ENCODE data around the gene ATP7B.

Gene ATP7B

GRCh38 chr13:51920786-51921185 is 90.5 kb downstream of the ATP7B start:
- FAIRE-seq (no peak), DNase-seq (ENCODE audit: insufficient read length, low spot score) (no peak)
- no peak for TF ChIP-seq POU2F2 (IDR thresholded peaks at IDR 0.05; ENCODE audit: low read depth, low read length)
- TF ChIP-seq POLR2AphosphoS5 (IDR thresholded peaks at IDR 0.05; ENCODE audit: low read depth, low read length): no peak
- TF ChIP-seq PAX5 (IDR thresholded peaks at IDR 0.05; ENCODE audit: insufficient read depth, low read length, severe bottlenecking): no peak
- TF ChIP-seq POLR2A (IDR thresholded peaks at IDR 0.05; ENCODE audit: low read depth, low read length): no peak
- no peak for TF ChIP-seq TAF1 (IDR thresholded peaks at IDR 0.05; ENCODE audit: low read depth, low read length)
- TF ChIP-seq SPI1 (IDR thresholded peaks at IDR 0.05; ENCODE audit: low read depth, low read length): no peak

- TF ChIP-seq POU2F2 (IDR thresholded peaks at IDR 0.05; ENCODE audit: low read depth, low read length) (no peak), POLR2A (IDR thresholded peaks at IDR 0.05; ENCODE audit: low read depth, low read length) (no peak), TAF1 (IDR thresholded peaks at IDR 0.05; ENCODE audit: low read depth, low read length) (no peak), PAX5 (IDR thresholded peaks at IDR 0.05; ENCODE audit: insufficient read depth, low read length, severe bottlenecking) (no peak), POLR2AphosphoS5 (IDR thresholded peaks at IDR 0.05; ENCODE audit: low read depth, low read length) (no peak), SPI1 (IDR thresholded peaks at IDR 0.05; ENCODE audit: low read depth, low read length) (no peak)
- FAIRE-seq: no peak
- DNase-seq (ENCODE audit: insufficient read length, low spot score): no peak
Measured at GRCh38 chr13:51920267-51920666, 91.0 kb downstream of the ATP7B start.

- FAIRE-seq (no peak), DNase-seq (ENCODE audit: insufficient read length, low spot score) (no peak)
- TF ChIP-seq SPI1 (IDR thresholded peaks at IDR 0.05; ENCODE audit: low read depth, low read length) (no peak), POU2F2 (IDR thresholded peaks at IDR 0.05; ENCODE audit: low read depth, low read length) (no peak), POLR2AphosphoS5 (IDR thresholded peaks at IDR 0.05; ENCODE audit: low read depth, low read length) (no peak), POLR2A (IDR thresholded peaks at IDR 0.05; ENCODE audit: low read depth, low read length) (no peak), TAF1 (IDR thresholded peaks at IDR 0.05; ENCODE audit: low read depth, low read length) (no peak), PAX5 (IDR thresholded peaks at IDR 0.05; ENCODE audit: insufficient read depth, low read length, severe bottlenecking) (no peak)
Measured at GRCh38 chr13:51919531-51919930, 91.7 kb downstream of the ATP7B start.

- DNase-seq (ENCODE audit: insufficient read length, low spot score) (no peak), FAIRE-seq (no peak)
Measured at GRCh38 chr13:51916962-51917361, 94.3 kb downstream of the ATP7B start.

GRCh38 chr13:51916051-51916818 is 95.0 kb downstream of the ATP7B start:
- no peak for FAIRE-seq
- no peak for DNase-seq (ENCODE audit: insufficient read length, low spot score)
- TF ChIP-seq SPI1 (IDR thresholded peaks at IDR 0.05; ENCODE audit: low read depth, low read length) (no peak), POLR2A (IDR thresholded peaks at IDR 0.05; ENCODE audit: low read depth, low read length) (no peak), PAX5 (IDR thresholded peaks at IDR 0.05; ENCODE audit: insufficient read depth, low read length, severe bottlenecking) (no peak), POU2F2 (IDR thresholded peaks at IDR 0.05; ENCODE audit: low read depth, low read length) (no peak), TAF1 (IDR thresholded peaks at IDR 0.05; ENCODE audit: low read depth, low read length) (no peak), POLR2AphosphoS5 (IDR thresholded peaks at IDR 0.05; ENCODE audit: low read depth, low read length) (no peak)

More at GRCh38 chr13:51916962-51917361, 94.3 kb downstream of the ATP7B start:
- no peak for TF ChIP-seq POLR2A (IDR thresholded peaks at IDR 0.05; ENCODE audit: low read depth, low read length)
- TF ChIP-seq POLR2AphosphoS5 (IDR thresholded peaks at IDR 0.05; ENCODE audit: low read depth, low read length): no peak
- TF ChIP-seq POU2F2 (IDR thresholded peaks at IDR 0.05; ENCODE audit: low read depth, low read length): no peak
- TF ChIP-seq TAF1 (IDR thresholded peaks at IDR 0.05; ENCODE audit: low read depth, low read length): no peak
- TF ChIP-seq SPI1 (IDR thresholded peaks at IDR 0.05; ENCODE audit: low read depth, low read length): no peak
- TF ChIP-seq PAX5 (IDR thresholded peaks at IDR 0.05; ENCODE audit: insufficient read depth, low read length, severe bottlenecking): no peak

GRCh38 chr13:51914137-51914493 is 97.1 kb downstream of the ATP7B start:
- no peak for FAIRE-seq
- DNase-seq (ENCODE audit: insufficient read length, low spot score): no peak
- TF ChIP-seq TAF1 (IDR thresholded peaks at IDR 0.05; ENCODE audit: low read depth, low read length) (no peak), SPI1 (IDR thresholded peaks at IDR 0.05; ENCODE audit: low read depth, low read length) (no peak), PAX5 (IDR thresholded peaks at IDR 0.05; ENCODE audit: insufficient read depth, low read length, severe bottlenecking) (no peak)

GRCh38 chr13:51913421-51914136 is 97.7 kb downstream of the ATP7B start:
- no peak for FAIRE-seq
- no peak for DNase-seq (ENCODE audit: insufficient read length, low spot score)
- TF ChIP-seq POLR2AphosphoS5 (IDR thresholded peaks at IDR 0.05; ENCODE audit: low read depth, low read length): no peak
- TF ChIP-seq PAX5 (IDR thresholded peaks at IDR 0.05; ENCODE audit: insufficient read depth, low read length, severe bottlenecking): no peak
- TF ChIP-seq TAF1 (IDR thresholded peaks at IDR 0.05; ENCODE audit: low read depth, low read length): no peak
- TF ChIP-seq POLR2A (IDR thresholded peaks at IDR 0.05; ENCODE audit: low read depth, low read length): no peak
- TF ChIP-seq POU2F2 (IDR thresholded peaks at IDR 0.05; ENCODE audit: low read depth, low read length): no peak
- no peak for TF ChIP-seq SPI1 (IDR thresholded peaks at IDR 0.05; ENCODE audit: low read depth, low read length)

GRCh38 chr13:51912511-51913225 is 98.6 kb downstream of the ATP7B start:
- DNase-seq (ENCODE audit: insufficient read length, low spot score) (no peak), FAIRE-seq (no peak)
- TF ChIP-seq SPI1 (IDR thresholded peaks at IDR 0.05; ENCODE audit: low read depth, low read length) (peak; percentile 92), POU2F2 (IDR thresholded peaks at IDR 0.05; ENCODE audit: low read depth, low read length) (no peak)

GRCh38 chr13:51912091-51912490 is 99.2 kb downstream of the ATP7B start:
- FAIRE-seq: peak; percentile 52
- TF ChIP-seq SPI1 (IDR thresholded peaks at IDR 0.05; ENCODE audit: low read depth, low read length) (no peak), POU2F2 (IDR thresholded peaks at IDR 0.05; ENCODE audit: low read depth, low read length) (no peak), TAF1 (IDR thresholded peaks at IDR 0.05; ENCODE audit: low read depth, low read length) (no peak), POLR2A (IDR thresholded peaks at IDR 0.05; ENCODE audit: low read depth, low read length) (no peak)
- DNase-seq (ENCODE audit: insufficient read length, low spot score): no peak
